Natural killer cell (primary cell): Measurements from ENCODE around the gene TMPRSS6. TPM values are rescaled to one million over a fixed set of nuclear protein-coding genes. Genes with fewer than 3 reads are reported as not detected.

Experiments used
- ATAC-seq, 3 donors: fragments of 150-1000 bp in 2 of 3; fragments of 200-7000 bp in 1 of 3; cut with Tn5 transposase; 1 replicate in 1 of 3; 2 replicates in 2 of 3; pipeline ENCODE4 v1.10.0; 2021; ENCODE audit warnings: mild to moderate bottlenecking in 2 of 3, moderate library complexity in 2 of 3
- DNase-seq, 2 donors: peaks; one replicate each; pipeline versions ENCODE4 v3.0.0 to v3.0.0-alpha.2; 2013 to 2021; ENCODE audit warnings: mixed read lengths in 1 of 2
- H3K27ac ChIP-seq: one replicate; pipeline ENCODE4 v1.5.1; 2013; ENCODE audit warnings: mild to moderate bottlenecking, low read length
- H3K27me3 ChIP-seq: one replicate; pipeline ENCODE4 v1.6.1; 2013; ENCODE audit warnings: low read length; ENCODE audit not compliant: control insufficient read depth, insufficient read depth
- H3K36me3 ChIP-seq: one replicate; pipeline ENCODE4 v1.6.1; 2013; ENCODE audit warnings: low read length; ENCODE audit not compliant: control insufficient read depth, insufficient read depth
- H3K4me1 ChIP-seq: one replicate; pipeline ENCODE4 v1.6.1; 2013; ENCODE audit warnings: low read length; ENCODE audit not compliant: control insufficient read depth, insufficient read depth
- H3K4me3 ChIP-seq: one replicate; pipeline ENCODE4 v1.5.1; 2013; ENCODE audit warnings: low read length
- H3K9me3 ChIP-seq: one replicate; pipeline ENCODE4 v1.6.1; 2013; ENCODE audit warnings: low read length; ENCODE audit not compliant: control insufficient read depth, insufficient read depth
- H3K27ac Mint-ChIP-seq, 2 donors: one replicate each; pipeline ENCODE4 v1.8.0; 2022; ENCODE audit warnings: mild to moderate bottlenecking in 2 of 2, mixed read lengths in 2 of 2, moderate library complexity in 1 of 2
- H3K27me3 Mint-ChIP-seq, 2 donors: one replicate each; pipeline ENCODE4 v1.8.0; 2022; ENCODE audit warnings: low read depth in 2 of 2, mixed read lengths in 2 of 2
- H3K36me3 Mint-ChIP-seq: one replicate; pipeline ENCODE4 v1.8.0; 2022; ENCODE audit warnings: mixed read lengths
- H3K4me1 Mint-ChIP-seq, 2 donors: one replicate each; pipeline ENCODE4 v1.8.0; 2022; ENCODE audit warnings: mixed read lengths in 2 of 2
- H3K4me3 Mint-ChIP-seq: one replicate; pipeline ENCODE4 v1.8.0; 2022; ENCODE audit warnings: mild to moderate bottlenecking, moderate library complexity, mixed read lengths
- H3K9me3 Mint-ChIP-seq, 2 donors: one replicate each; pipeline ENCODE4 v1.8.0; 2022; ENCODE audit warnings: mixed read lengths in 2 of 2
- CTCF ChIP-seq: fragments of 200-600 bp; IDR thresholded peaks from one replicate; pipeline ENCODE4 v1.8.0; 2022; ENCODE audit warnings: antibody characterized with exemption
- WGBS: methylation state at CpG from one replicate; pipeline ENCODE4 v1.1.7; 2013; ENCODE audit warnings: missing lambda C conversion rate; ENCODE audit not compliant: insufficient coverage; 5-methylcytosine and 5-hydroxymethylcytosine counted together
- intact Hi-C: fragments of 100-400 bp; cut with micrococcal nuclease; formaldehyde crosslinking; loops from one replicate; pipeline ENCODE4 v1.14.2; 2022
- total RNA-seq, 4 donors: library from RNA; stranded (reverse); fragments of 120-200 nt in 1 of 4; gene quantifications; one replicate each; pipeline versions ENCODE4 v1.2.3 to v1.2.4, GENCODE V29; 2013 to 2022

TMPRSS6 gene
- total RNA-seq, 3 donors from 2014 or later (not counting 1 experiment from before 2014, with no cell fraction given) = 1.1 to 4.7 (median 3.4) TPM

DNA sequence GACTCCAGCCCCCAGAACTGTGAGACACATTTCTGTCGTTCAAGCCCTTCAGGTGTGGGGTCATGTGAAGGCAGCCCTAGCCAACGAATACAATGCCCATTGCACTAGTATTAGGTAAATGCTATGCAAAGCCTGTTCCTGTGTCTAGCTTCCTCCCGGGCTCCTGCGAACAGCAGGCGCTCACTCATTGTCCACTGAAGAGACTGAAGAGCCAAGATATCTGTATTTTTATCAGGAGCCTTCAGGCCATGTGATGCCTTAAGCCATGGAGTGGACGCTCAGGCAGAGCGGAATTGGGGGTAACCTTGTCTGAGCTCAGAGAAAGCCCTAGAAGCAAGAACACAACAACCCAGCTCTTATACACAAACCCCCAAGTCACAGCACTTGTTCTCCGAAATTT lies 4.2 kb upstream of the TMPRSS6 start:
- Mint-ChIP-seq H3K4me3 (no peak overlapping the region), H3K27ac (no peak overlapping the region), H3K9me3 (no peaks in the 10 kb centered on the region), H3K4me1 (peaks cover 7 to 10% of the 10 kb centered on the region in 2 donors), H3K27me3 (no peaks in the 10 kb centered on the region), H3K36me3 (no peaks in the 10 kb centered on the region)
- intact Hi-C loops = no loop called here
- ATAC-seq = no peak
- H3K9me3 ChIP-seq = no peaks in the 10 kb centered on the region
- 88% methylated on average over 8 of the region's 8 CpGs for WGBS
- no peak overlapping the region for H3K4me3 ChIP-seq
- H3K36me3 ChIP-seq = peaks cover 5% of the 10 kb centered on the region
- no peak overlapping the region for H3K27ac ChIP-seq
- no peaks in the 10 kb centered on the region for H3K27me3 ChIP-seq
- no peak for DNase-seq
- no peak for TF ChIP-seq CTCF
- H3K4me1 ChIP-seq = no peaks in the 10 kb centered on the region

DNA sequence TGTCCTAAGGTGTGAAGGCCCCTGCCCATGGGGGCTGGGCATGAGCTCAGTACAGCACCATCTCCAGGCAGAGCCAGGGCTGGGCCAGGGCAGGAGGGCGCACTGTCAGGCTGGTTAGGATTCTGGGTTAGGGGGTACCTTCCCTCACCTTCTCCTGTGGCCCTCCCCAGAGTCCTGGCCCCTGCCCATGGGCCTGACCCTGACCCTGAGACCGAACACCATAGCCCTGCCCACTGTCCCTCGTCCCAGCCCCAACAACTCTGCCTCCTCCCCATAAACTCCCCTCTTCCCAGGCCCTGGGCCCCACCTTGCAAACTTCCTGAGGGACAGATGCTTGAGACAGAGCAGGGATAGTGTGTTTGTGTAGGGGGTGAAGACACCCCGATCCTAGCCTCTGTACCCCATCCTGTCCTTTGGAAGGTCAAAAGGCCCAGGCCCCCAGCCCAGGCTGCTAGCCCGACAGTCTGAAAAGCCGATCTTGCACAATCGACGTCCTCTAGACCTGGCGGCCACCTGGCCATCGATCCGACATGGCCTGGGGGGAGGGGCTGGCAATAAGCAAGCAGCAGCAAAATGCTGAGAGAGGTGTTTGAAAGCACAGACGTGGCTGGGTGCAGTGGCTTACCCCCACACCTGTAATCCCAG lies 2.7 kb upstream of the TMPRSS6 start:
- Histone ChIP-seq H3K27me3 (no peaks in the 10 kb centered on the region), H3K36me3 (peaks cover 5% of the 10 kb centered on the region), H3K9me3 (no peaks in the 10 kb centered on the region), H3K4me3 (no peak overlapping the region), H3K27ac (no peak overlapping the region), H3K4me1 (no peaks in the 10 kb centered on the region)
- intact Hi-C loops = no loop called here
- H3K36me3 Mint-ChIP-seq = no peaks in the 10 kb centered on the region
- H3K4me1 Mint-ChIP-seq = peaks cover 10 to 14% of the 10 kb centered on the region in 2 donors
- 78% methylated on average over 11 of the region's 12 CpGs for WGBS
- H3K4me3 Mint-ChIP-seq = no peak overlapping the region
- ATAC-seq (no peak), DNase-seq (no peak)
- H3K27me3 Mint-ChIP-seq = no peaks in the 10 kb centered on the region
- H3K9me3 Mint-ChIP-seq = no peaks in the 10 kb centered on the region
- H3K27ac Mint-ChIP-seq = no peak overlapping the region
- no peak for TF ChIP-seq CTCF

DNA sequence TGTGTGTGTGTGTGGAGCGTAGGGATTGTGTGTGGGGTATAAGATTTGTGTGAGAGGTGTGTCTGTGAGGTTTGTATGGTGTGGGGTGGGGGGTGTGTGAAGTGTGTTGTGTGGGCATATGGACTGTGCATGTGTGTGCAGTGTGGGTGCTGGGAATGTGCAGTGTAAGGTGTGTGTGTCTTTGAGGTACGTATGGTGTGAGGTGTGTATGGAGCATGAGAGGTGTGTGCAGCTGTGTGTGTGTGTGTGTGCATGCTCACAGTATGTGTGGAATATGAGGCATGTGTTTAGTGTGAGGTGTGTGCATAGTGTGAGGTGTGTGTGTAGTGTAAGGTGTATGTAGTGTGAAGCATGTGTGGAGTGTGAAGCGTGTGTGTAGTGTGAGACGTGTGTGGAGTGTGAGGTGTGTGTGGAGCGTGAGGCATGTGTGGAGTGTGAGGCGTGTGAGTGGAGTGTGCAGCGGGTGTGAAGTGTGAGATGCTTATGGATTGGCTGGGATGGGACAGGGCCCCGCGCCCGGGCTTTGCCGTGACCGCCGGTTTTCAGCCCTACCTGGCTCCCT lies 1.7 kb upstream of the TMPRSS6 start:
- peaks cover 7 to 16% of the 10 kb centered on the region in 2 donors for H3K4me1 Mint-ChIP-seq
- Histone ChIP-seq H3K4me1 (no peaks in the 10 kb centered on the region), H3K27me3 (no peaks in the 10 kb centered on the region), H3K36me3 (peaks cover 5% of the 10 kb centered on the region), H3K9me3 (no peaks in the 10 kb centered on the region), H3K27ac (no peak overlapping the region), H3K4me3 (no peak overlapping the region)
- H3K27ac Mint-ChIP-seq = no peak overlapping the region
- no peaks in the 10 kb centered on the region for H3K27me3 Mint-ChIP-seq
- ATAC-seq (peak in 1 of 3 donors; percentile 43), DNase-seq (no peak)
- no peaks in the 10 kb centered on the region for H3K36me3 Mint-ChIP-seq
- TF ChIP-seq CTCF = no peak
- intact Hi-C loops = no loop called here
- 98% methylated on average over 13 of the region's 13 CpGs for WGBS
- no peaks in the 10 kb centered on the region for H3K9me3 Mint-ChIP-seq
- H3K4me3 Mint-ChIP-seq = no peak overlapping the region
